Neural crest cell (in vitro differentiated cells): Measurements from ENCODE around the gene ZAR1. TPM values are rescaled to one million over a fixed set of nuclear protein-coding genes. Genes with fewer than 3 reads are reported as not detected.

Source experiments
- DNase-seq: peaks from one replicate; pipeline ENCODE4 v3.0.0; 2021; ENCODE audit warnings: low read depth, mixed read lengths, low spot score
- H3K27ac Mint-ChIP-seq: one replicate; pipeline ENCODE4 v1.8.0; 2021; ENCODE audit warnings: mild to moderate bottlenecking, mixed read lengths; ENCODE audit not compliant: unreplicated experiment
- H3K27me3 Mint-ChIP-seq: 2 replicates; pipeline ENCODE4 v1.8.0; 2021; ENCODE audit warnings: low read depth, mild to moderate bottlenecking, mixed read lengths
- H3K36me3 Mint-ChIP-seq: 2 replicates; pipeline ENCODE4 v1.8.0; 2021; ENCODE audit warnings: low read depth, mild to moderate bottlenecking, mixed read lengths
- H3K4me1 Mint-ChIP-seq: 2 replicates; pipeline ENCODE4 v1.8.0; 2021; ENCODE audit warnings: mixed read lengths
- H3K4me3 Mint-ChIP-seq: one replicate; pipeline ENCODE4 v1.8.0; 2021; ENCODE audit warnings: mild to moderate bottlenecking, mixed read lengths
- H3K9me3 Mint-ChIP-seq: 2 replicates; pipeline ENCODE4 v1.8.0; 2021; ENCODE audit warnings: mixed read lengths
- total RNA-seq: library from RNA; stranded (reverse); gene quantifications from 2 replicates; pipeline ENCODE4 v1.2.1, GENCODE V29; 2021
- TF ChIP-seq, protein P1 (sequence below): fragments of 200-600 bp; sonication (generic); conservative IDR thresholded peaks from 2 replicates; pipeline ENCODE4 v1.5.0; 2021; ENCODE audit warnings: antibody characterized with exemption, mild to moderate bottlenecking

ZAR1 gene
- total RNA-seq, 1 donor from 2014 or later = not detected

DNA sequence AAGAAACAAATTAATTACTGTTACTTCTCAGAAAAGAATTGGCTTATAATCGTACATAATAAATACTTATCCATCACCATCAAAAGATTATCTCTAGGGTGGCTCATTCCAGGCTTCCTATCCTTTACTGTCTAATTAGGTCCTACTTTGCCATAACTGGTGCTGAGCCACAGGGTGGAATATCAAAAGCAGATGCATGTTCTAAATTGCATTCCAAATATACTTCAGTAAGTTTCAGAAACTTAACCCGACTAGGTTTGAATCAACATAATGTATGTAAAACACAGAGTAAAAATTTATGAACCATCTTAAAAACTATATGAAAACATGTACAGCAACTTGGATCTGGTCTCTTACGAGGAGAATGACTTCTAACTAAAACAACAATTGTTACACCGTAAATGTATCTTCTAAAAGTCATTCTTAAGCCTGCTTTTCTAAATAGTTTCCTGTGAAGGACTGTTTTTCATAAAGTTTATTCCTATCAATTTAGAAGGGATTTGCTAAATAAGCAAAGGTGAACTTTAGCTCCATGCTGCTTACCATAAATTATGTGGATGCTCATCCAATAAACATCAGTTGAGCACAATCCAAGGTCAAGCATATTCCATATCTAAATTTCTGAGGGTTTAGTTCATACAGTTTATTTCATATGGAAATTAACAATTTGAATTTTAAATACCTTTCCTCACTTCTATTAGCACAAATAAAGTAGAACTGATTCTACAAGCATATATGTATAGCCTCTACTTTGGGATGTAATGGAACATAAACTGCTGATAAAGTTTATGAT is 13.4 kb downstream of the ZAR1 start:
- Mint-ChIP-seq H3K9me3 (no peaks in the 10 kb centered on the region), H3K27ac (no peak overlapping the region), H3K4me1 (peaks cover 7% of the 10 kb centered on the region), H3K4me3 (no peak overlapping the region), H3K36me3 (peaks cover 14% of the 10 kb centered on the region), H3K27me3 (no peaks in the 10 kb centered on the region)
- TF ChIP-seq, protein P1, sequence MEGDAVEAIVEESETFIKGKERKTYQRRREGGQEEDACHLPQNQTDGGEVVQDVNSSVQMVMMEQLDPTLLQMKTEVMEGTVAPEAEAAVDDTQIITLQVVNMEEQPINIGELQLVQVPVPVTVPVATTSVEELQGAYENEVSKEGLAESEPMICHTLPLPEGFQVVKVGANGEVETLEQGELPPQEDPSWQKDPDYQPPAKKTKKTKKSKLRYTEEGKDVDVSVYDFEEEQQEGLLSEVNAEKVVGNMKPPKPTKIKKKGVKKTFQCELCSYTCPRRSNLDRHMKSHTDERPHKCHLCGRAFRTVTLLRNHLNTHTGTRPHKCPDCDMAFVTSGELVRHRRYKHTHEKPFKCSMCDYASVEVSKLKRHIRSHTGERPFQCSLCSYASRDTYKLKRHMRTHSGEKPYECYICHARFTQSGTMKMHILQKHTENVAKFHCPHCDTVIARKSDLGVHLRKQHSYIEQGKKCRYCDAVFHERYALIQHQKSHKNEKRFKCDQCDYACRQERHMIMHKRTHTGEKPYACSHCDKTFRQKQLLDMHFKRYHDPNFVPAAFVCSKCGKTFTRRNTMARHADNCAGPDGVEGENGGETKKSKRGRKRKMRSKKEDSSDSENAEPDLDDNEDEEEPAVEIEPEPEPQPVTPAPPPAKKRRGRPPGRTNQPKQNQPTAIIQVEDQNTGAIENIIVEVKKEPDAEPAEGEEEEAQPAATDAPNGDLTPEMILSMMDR = no peak
- no peak for DNase-seq

DNA sequence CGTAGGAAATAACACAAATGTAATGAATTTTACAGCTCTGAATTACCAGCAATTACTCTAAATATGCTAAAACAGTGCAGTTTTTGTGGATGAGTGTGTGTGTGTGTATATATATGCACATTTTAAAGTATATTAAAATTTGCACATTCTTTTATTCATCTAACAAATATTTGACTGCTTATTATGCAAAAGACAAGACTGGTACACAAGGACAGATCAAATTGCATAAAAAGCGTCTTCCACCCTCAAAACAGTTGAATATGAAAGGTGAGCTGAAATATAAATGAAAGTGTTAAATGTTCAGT is 13.9 kb downstream of the ZAR1 start:
- Mint-ChIP-seq H3K9me3 (no peaks in the 10 kb centered on the region), H3K36me3 (peaks cover 18% of the 10 kb centered on the region), H3K4me3 (no peak overlapping the region), H3K4me1 (peaks cover 7% of the 10 kb centered on the region), H3K27ac (no peak overlapping the region), H3K27me3 (no peaks in the 10 kb centered on the region)
- no peak for DNase-seq
- TF ChIP-seq, protein P1 = no peak

DNA sequence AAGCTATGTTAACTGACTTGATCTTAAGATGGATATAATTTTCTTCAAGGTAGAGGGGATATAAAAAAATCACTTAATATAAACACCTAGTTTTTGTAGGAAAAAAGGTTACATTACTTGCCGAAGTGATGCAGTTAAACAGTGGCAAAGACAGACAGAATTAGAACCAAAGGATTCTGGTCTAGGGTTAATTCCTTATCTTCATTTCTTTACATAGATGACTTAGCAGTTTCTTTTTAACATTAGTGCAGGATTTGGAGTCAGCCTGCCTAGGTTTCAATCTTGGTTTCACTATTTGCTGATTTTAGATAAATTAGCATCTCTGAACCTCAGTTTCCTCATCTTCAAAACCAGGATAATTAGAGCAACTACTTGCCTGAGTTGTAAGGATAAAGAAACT is 14.3 kb downstream of the ZAR1 start:
- H3K27me3 Mint-ChIP-seq = no peaks in the 10 kb centered on the region
- no peak for DNase-seq
- no peak overlapping the region for H3K27ac Mint-ChIP-seq
- H3K36me3 Mint-ChIP-seq = peaks cover 17% of the 10 kb centered on the region
- H3K4me3 Mint-ChIP-seq = no peak overlapping the region
- TF ChIP-seq, protein P1 = no peak
- H3K9me3 Mint-ChIP-seq = no peaks in the 10 kb centered on the region
- H3K4me1 Mint-ChIP-seq = peaks cover 7% of the 10 kb centered on the region

DNA sequence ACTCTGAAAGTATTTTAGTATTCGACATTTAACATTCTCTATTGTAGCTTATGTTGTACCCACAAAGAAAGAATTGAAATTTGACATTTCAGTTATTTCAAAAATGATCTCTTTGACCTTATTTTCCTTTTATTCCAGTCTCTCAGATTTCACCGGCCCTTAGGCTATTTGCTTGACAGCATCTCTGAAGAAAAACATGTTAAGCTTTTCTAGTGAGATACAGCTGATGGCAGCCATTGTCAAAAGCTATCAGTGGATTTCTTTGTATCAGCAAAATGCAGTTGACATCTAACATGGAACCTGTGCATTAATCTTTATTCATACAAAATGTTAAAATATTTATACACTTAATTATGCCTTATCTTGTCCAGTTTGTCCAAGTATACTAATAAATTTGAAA is 16.7 kb downstream of the ZAR1 start:
- no peak for DNase-seq
- peaks cover 19% of the 10 kb centered on the region for H3K36me3 Mint-ChIP-seq
- TF ChIP-seq, protein P1 = no peak
- H3K27ac Mint-ChIP-seq = no peak overlapping the region
- no peaks in the 10 kb centered on the region for H3K27me3 Mint-ChIP-seq
- H3K4me1 Mint-ChIP-seq = peaks cover 7% of the 10 kb centered on the region
- no peaks in the 10 kb centered on the region for H3K9me3 Mint-ChIP-seq
- no peak overlapping the region for H3K4me3 Mint-ChIP-seq

DNA sequence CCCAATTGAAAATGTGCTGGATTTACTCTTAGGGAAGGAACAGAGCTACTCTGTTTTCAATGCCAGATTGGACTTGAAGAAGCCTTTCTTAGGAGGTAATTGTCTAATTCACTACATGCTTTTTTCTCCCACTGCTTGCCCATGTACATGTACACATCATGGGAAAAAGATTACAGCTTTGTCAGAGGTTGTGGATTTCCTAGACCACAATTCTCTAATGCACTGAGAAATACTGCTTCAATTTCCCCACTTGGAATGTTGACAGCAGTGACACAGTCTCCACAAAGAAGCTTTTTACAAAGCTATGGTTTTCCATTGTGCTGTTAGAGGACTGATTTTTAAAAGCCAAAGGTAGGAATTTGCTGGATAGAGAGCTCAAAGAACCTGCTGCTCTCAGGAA is 19.5 kb downstream of the ZAR1 start:
- no peak overlapping the region for H3K4me3 Mint-ChIP-seq
- peaks cover 7% of the 10 kb centered on the region for H3K4me1 Mint-ChIP-seq
- no peak for DNase-seq
- no peak overlapping the region for H3K27ac Mint-ChIP-seq
- H3K9me3 Mint-ChIP-seq = no peaks in the 10 kb centered on the region
- H3K36me3 Mint-ChIP-seq = peaks cover 32% of the 10 kb centered on the region
- TF ChIP-seq, protein P1 = no peak
- no peaks in the 10 kb centered on the region for H3K27me3 Mint-ChIP-seq
